HepG2 (cell line): Measurements from ENCODE around the gene FKBP9. TPM values are rescaled to one million over a fixed set of nuclear protein-coding genes. Genes with fewer than 3 reads are reported as not detected.

Source experiments
- ATAC-seq: fragments of 200-7000 bp; cut with Tn5 transposase; 3 replicates; pipeline ENCODE4 v1.9.1; 2020; ENCODE audit warnings: mild to moderate bottlenecking, moderate library complexity
- BruUV-seq: library from RNA; stranded (reverse); fragments of 400-500 nt; replicated peaks from 2 replicates; lab custom pipeline; 2021; lab: Mats Ljungman, UMichigan
- CTCF ChIA-PET: fragments of 300-600 bp; formaldehyde crosslinking; extraction: SDS; loops from one replicate; lab custom pipeline; 2021; ENCODE audit warnings: low total read pairs, inconsistent platforms, low intra/inter-chr PET ratio; lab: Yijun Ruan, JAX
- POLR2A ChIA-PET: fragments of 350-600 bp; sonication (Branson Sonifier 250); formaldehyde crosslinking; loops from one replicate; lab custom pipeline; 2020; ENCODE audit warnings: antibody characterized with exemption, inconsistent platforms; lab: Yijun Ruan, JAX
- DNase-seq: peaks from one replicate; pipeline ENCODE4 v3.0.0-alpha.2; 2015; ENCODE audit warnings: low spot score
- FAIRE-seq: peaks from 3 replicates; lab custom pipeline; 2011; peaks lifted over from hg19 to GRCh38; lab: Jason Lieb, UNC
- H2AFZ ChIP-seq: one replicate; pipeline ENCODE4 v1.6.1; 2011; ENCODE audit warnings: low read length, inconsistent platforms
- H3K27ac ChIP-seq: fragments of 300-600 bp; 3 replicates; pipeline ENCODE4 v1.8.0; 2011; ENCODE audit warnings: mixed run types, mild to moderate bottlenecking, mixed read lengths, low read length, inconsistent platforms; ENCODE audit not compliant: insufficient read depth; ENCODE audit errors: extremely low read length
- H3K27me3 ChIP-seq, 2 experiments: fragments of 200-600 bp in 1 of 2; 2 replicates in 1 of 2; 3 replicates in 1 of 2; pipeline versions ENCODE4 v1.6.0 to v1.8.0; 2011; ENCODE audit warnings: low read length in 2 of 2, mild to moderate bottlenecking in 2 of 2, moderate library complexity in 2 of 2, inconsistent platforms in 1 of 2; ENCODE audit not compliant: insufficient read depth in 2 of 2, control insufficient read depth in 1 of 2
- H3K36me3 ChIP-seq, 2 experiments: fragments of 200-600 bp in 1 of 2; replicated peaks in 1 of 2; 2 replicates in 1 of 2; 3 replicates in 1 of 2; pipeline versions ENCODE4 v1.5.1 to v1.8.0; 2011; ENCODE audit warnings: low read length in 2 of 2, inconsistent platforms in 1 of 2; ENCODE audit not compliant: insufficient read depth in 2 of 2, control insufficient read depth in 1 of 2
- H3K4me1 ChIP-seq: 2 replicates; pipeline ENCODE4 v1.5.1; 2012; ENCODE audit warnings: low read length, inconsistent platforms; ENCODE audit not compliant: insufficient read depth
- H3K4me2 ChIP-seq: 2 replicates; pipeline ENCODE4 v1.6.0; 2011; ENCODE audit warnings: low read depth, low read length, inconsistent platforms
- H3K4me3 ChIP-seq, 3 experiments: fragments of 200-600 bp in 1 of 3; sonication (generic), shearing (Covaris generic) in 1 of 3; replicated peaks in 1 of 3; 2 replicates each; pipeline ENCODE4 v1.5.1; 2011 to 2016; ENCODE audit warnings: low read length in 3 of 3, inconsistent platforms in 2 of 3, low read depth in 2 of 3, mild to moderate bottlenecking in 2 of 3, control low read depth in 1 of 3, mixed read lengths in 1 of 3; ENCODE audit not compliant: insufficient read depth in 1 of 3
- H3K79me2 ChIP-seq: one replicate; pipeline ENCODE4 v1.6.1; 2011; ENCODE audit warnings: low read length, inconsistent platforms; ENCODE audit not compliant: insufficient read depth
- H3K9ac ChIP-seq: 2 replicates; pipeline ENCODE4 v1.6.0; 2011; ENCODE audit warnings: mild to moderate bottlenecking, low read depth, low read length, inconsistent platforms; ENCODE audit not compliant: insufficient read depth
- H3K9me3 ChIP-seq: 2 replicates; pipeline ENCODE4 v1.5.1; 2012; ENCODE audit warnings: mild to moderate bottlenecking, low read length
- H4K20me1 ChIP-seq: 2 replicates; pipeline ENCODE4 v1.6.0; 2011; ENCODE audit warnings: inconsistent platforms, mild to moderate bottlenecking, low read length, moderate library complexity; ENCODE audit not compliant: insufficient read depth
- CBX5 ChIP-seq: sonication (generic); formaldehyde crosslinking; IDR thresholded peaks from 2 replicates; pipeline ENCODE4 v1.4.0; 2020; ENCODE audit warnings: missing genetic modification reagents, borderline replicate concordance
- FOXO1 ChIP-seq: sonication (generic); formaldehyde crosslinking; IDR thresholded peaks from 2 replicates; pipeline ENCODE4 v1.4.0; 2020; ENCODE audit warnings: missing genetic modification reagents
- GATAD2A ChIP-seq: IDR thresholded peaks from 2 replicates; pipeline ENCODE4 v1.6.1; 2016
- KLF12 ChIP-seq: sonication (generic); formaldehyde crosslinking; IDR thresholded peaks from 2 replicates; pipeline ENCODE4 v1.4.0; 2020; ENCODE audit warnings: missing genetic modification reagents, borderline replicate concordance
- LCORL ChIP-seq, 2 experiments: fragments of 450-650 bp in 1 of 2; sonication (generic) in 1 of 2; formaldehyde crosslinking in 1 of 2; IDR thresholded peaks; 2 replicates each; pipeline versions ENCODE4 v1.5.0 to v1.6.1; 2017 to 2020; ENCODE audit warnings: antibody characterized with exemption in 1 of 2, missing genetic modification reagents in 1 of 2
- MIER3 ChIP-seq: IDR thresholded peaks from 2 replicates; pipeline ENCODE4 v1.6.1; 2016; ENCODE audit warnings: missing compliant biosample characterization, borderline replicate concordance
- PRMT3 ChIP-seq: sonication (generic); formaldehyde crosslinking; IDR thresholded peaks from 2 replicates; pipeline ENCODE4 v1.8.1; 2022; ENCODE audit warnings: low read depth, mild to moderate bottlenecking, moderate library complexity, missing genetic modification reagents, borderline replicate concordance
- STAG1 ChIP-seq: sonication (generic); formaldehyde crosslinking; IDR thresholded peaks from 2 replicates; pipeline ENCODE4 v1.4.0; 2020; ENCODE audit warnings: missing genetic modification reagents
- ZNF768 ChIP-seq: sonication (generic); formaldehyde crosslinking; IDR thresholded peaks from 2 replicates; pipeline ENCODE4 v1.4.0; 2020; ENCODE audit warnings: missing genetic modification reagents
- ZNF773 ChIP-seq: sonication (generic); formaldehyde crosslinking; IDR thresholded peaks from 2 replicates; pipeline ENCODE4 v1.4.0; 2020; ENCODE audit warnings: missing genetic modification reagents, borderline replicate concordance
- WGBS: methylation state at CpG from one replicate; pipeline ENCODE4 v1.1.6; 2017; ENCODE audit warnings: low lambda C conversion rate; 5-methylcytosine and 5-hydroxymethylcytosine counted together
- in situ Hi-C: cut with HindIII; loops from 2 replicates; pipeline ENCODE4 v1.10.0; 2017; ENCODE audit warnings: low pct_unique_long_range_greater_than_20kb; ENCODE audit not compliant: extremely low pct_ligation_motif_present
- intact Hi-C: fragments of 100-400 bp; cut with micrococcal nuclease; formaldehyde crosslinking; loops from one replicate; pipeline ENCODE4 v1.10.0; 2022; ENCODE audit not compliant: unreplicated experiment
- polyA plus RNA-seq, 8 experiments: library from polyadenylated mRNA; depleted of rRNA in 3 of 8; stranded (reverse) in 7 of 8; unstranded in 1 of 8; fragments of >200 nt; fragmentation: Illumina TruSeq in 4 of 8; extraction: Trizol in 4 of 8; gene quantifications; 2 replicates each; pipeline versions ENCODE4 v1.2.1 to v1.2.3, GENCODE V29; 2011 to 2016; ENCODE audit warnings: low read depth in 4 of 8, missing spikeins in 1 of 8, mixed read lengths in 1 of 8; ENCODE audit not compliant: insufficient read depth in 1 of 8
- total RNA-seq, 5 experiments: library from RNA; depleted of rRNA; stranded (reverse); fragments of >200 nt; fragmentation: Illumina TruSeq; extraction: Trizol; gene quantifications; 2 replicates each; pipeline ENCODE4 v1.2.3, GENCODE V29; 2016; ENCODE audit warnings: low read depth in 1 of 5
- TF ChIP-seq, protein P1 (sequence below): sonication (generic); formaldehyde crosslinking; IDR thresholded peaks from 2 replicates; pipeline ENCODE4 v1.5.0; 2020; ENCODE audit warnings: mild to moderate bottlenecking, missing genetic modification reagents, moderate library complexity

FKBP9 gene
- total and polyA plus RNA-seq, 2 of the 13 experiments (the other 11 are each of a cell fraction or from before 2014, with no cell fraction given) = 34.0 to 41.5 TPM

DNA sequence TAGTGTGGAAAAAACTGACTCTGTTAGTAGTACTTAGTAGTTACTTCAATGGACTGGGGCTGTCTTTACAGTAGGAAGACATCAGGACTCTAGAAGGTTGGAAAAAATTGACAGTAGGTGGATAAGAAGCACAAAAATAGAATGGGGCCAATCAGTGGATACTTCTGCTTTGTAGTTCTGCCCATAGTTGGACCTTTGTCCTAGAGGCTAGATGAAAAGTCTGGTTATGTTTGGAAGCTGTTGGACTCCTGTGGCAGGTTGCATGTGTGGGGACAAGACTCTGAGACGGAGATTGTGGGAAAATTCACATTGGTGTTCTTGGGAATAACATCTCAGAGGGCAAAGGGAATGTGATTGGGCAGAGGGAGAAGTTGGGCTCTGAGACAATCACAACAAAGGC is 47.0 kb upstream of the FKBP9 start:
- FAIRE-seq = no peak
- peak; percentile 54 for ATAC-seq
- Histone ChIP-seq H3K4me2 (no peak overlapping the region), H3K79me2 (no peaks in the 10 kb centered on the region), H3K4me3 (no peak overlapping the region), H3K9me3 (no peaks in the 10 kb centered on the region), H3K27me3 (no peaks in the 10 kb centered on the region), H3K36me3 (no peaks in the 10 kb centered on the region), H3K27ac (no peak overlapping the region), H2AFZ (no peak overlapping the region), H3K9ac (no peak overlapping the region), H3K4me1 (peaks cover 17% of the 10 kb centered on the region), H4K20me1 (no peaks in the 10 kb centered on the region)
- TF ChIP-seq CBX5 (CRISPR knock-in tag) (no peak), ZNF773 (no peak), KLF12 (CRISPR knock-in tag) (no peak), MIER3 (CRISPR knock-in tag) (no peak)
- in situ Hi-C loops = no loop called here
- intact Hi-C loops = no loop called here
- DNase-seq = no peak
- WGBS = 38% methylated on average over 1 of the region's 1 CpG
- BruUV-seq = no TSS peak
- POLR2A ChIA-PET = no interaction called here
- CTCF ChIA-PET = no interaction called here

DNA sequence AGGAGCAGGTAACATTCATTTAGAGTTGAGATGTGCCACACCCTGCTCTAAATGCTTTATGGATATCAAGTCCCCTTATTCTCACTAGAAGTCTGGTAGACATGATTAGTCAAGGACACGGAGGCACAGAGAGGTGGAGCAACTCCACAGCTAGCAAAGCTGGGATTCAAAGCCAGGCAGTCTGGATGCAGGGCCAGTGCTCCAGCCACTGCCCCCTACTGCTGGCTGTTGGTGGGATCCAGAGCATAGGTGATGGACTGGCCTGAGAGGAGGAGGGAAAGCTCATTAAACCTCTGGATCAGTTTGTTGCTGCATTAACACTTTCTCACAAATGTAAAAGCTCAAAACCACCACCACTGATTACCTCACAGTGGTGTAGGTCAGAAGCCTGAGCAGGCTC is 43.1 kb upstream of the FKBP9 start:
- Histone ChIP-seq H3K79me2 (no peaks in the 10 kb centered on the region), H3K27me3 (no peaks in the 10 kb centered on the region), H3K4me3 (no peak overlapping the region), H3K4me1 (peaks cover 12% of the 10 kb centered on the region), H3K27ac (no peak overlapping the region), H2AFZ (no peak overlapping the region), H3K4me2 (no peak overlapping the region), H3K36me3 (peaks cover 6 to 16% of the 10 kb centered on the region in 2 experiments; a peak in 3 of 5 replicates), H4K20me1 (no peaks in the 10 kb centered on the region), H3K9ac (no peak overlapping the region), H3K9me3 (no peaks in the 10 kb centered on the region)
- peak; percentile 85 for ATAC-seq
- ChIA-PET CTCF (no interaction called here), POLR2A (no interaction called here)
- no peak for DNase-seq
- no TSS peak for BruUV-seq
- intact Hi-C loops = no loop called here
- WGBS = 100% methylated on average over 1 of the region's 1 CpG
- FAIRE-seq = peak; percentile 32
- in situ Hi-C loops = no loop called here
- TF ChIP-seq LCORL (IDR thresholded peaks at IDR 0.05) = no peak
- no peak for TF ChIP-seq LCORL (CRISPR knock-in tag; IDR thresholded peaks at IDR 0.05)
- no peak for TF ChIP-seq PRMT3
- TF ChIP-seq, protein P1, sequence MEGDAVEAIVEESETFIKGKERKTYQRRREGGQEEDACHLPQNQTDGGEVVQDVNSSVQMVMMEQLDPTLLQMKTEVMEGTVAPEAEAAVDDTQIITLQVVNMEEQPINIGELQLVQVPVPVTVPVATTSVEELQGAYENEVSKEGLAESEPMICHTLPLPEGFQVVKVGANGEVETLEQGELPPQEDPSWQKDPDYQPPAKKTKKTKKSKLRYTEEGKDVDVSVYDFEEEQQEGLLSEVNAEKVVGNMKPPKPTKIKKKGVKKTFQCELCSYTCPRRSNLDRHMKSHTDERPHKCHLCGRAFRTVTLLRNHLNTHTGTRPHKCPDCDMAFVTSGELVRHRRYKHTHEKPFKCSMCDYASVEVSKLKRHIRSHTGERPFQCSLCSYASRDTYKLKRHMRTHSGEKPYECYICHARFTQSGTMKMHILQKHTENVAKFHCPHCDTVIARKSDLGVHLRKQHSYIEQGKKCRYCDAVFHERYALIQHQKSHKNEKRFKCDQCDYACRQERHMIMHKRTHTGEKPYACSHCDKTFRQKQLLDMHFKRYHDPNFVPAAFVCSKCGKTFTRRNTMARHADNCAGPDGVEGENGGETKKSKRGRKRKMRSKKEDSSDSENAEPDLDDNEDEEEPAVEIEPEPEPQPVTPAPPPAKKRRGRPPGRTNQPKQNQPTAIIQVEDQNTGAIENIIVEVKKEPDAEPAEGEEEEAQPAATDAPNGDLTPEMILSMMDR (CRISPR knock-in tag) = 0 out of 2 replicates have a peak, but pooled peaks have one; percentile 10
- TF ChIP-seq STAG1 (CRISPR knock-in tag) = peak; percentile 28
- TF ChIP-seq FOXO1 (CRISPR knock-in tag) = no peak
- TF ChIP-seq ZNF768 (CRISPR knock-in tag) = peak; percentile 42; the same call in 1 of the 2 replicates
- no peak for TF ChIP-seq GATAD2A (CRISPR knock-in tag)
